ENCODE measurements around the gene CAMTA1.
"Not testable (repeated sequence)": the region's sequence is repeated elsewhere in the genome, so short reads cannot be mapped to it uniquely, and the experiment has no call there.

The CAMTA1 gene

GRCh38 chr1:7303554-7304317, 518.5 kb downstream of the CAMTA1 start:
- no peak for DNase-seq (ENCODE audit: low read depth)

- DNase-seq (ENCODE audit: low read depth): no peak
These were observed 527.9 kb downstream of the CAMTA1 start for GRCh38 chr1:7313081-7313546.

DNA sequence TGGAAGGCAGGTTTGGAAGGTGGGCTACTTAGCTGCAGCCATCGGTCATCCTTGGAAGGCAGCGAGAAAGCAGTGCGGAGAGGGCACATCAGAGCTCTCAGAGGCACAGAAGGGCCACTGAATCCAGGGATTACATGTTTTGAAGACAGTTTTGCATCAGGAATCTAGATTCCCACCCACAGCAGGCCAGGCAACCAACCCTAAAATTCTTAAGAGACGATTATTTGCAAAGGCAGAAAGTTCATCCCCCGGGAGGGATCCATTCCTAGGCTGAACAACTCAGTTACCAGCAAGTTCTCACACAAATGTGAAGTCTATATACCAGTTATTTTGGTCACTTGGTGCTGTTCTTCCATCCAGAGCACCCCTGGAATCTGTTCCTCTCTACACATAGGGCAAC, 528.6 kb downstream of the CAMTA1 start:
- DNase-seq (ENCODE audit: low read depth): no peak

DNA sequence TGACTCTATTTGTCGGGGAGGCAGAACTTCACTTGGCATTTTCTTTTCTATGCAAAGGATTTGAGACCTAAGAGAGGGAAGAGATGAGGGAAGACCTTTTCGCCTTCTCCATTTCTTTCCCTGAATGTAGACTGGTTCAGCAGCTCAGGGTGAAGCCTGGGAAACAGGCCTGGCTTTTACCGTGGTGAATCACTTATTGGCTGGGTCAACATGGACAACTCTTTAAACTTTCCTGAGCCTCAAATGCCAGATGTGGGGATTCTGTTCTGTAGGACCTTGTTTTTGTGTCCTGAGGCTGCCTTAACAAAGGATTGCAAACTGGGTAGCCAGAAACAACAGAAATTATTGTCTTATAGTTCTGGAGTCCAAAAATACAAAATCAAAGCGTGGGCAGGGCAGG, 530.1 kb downstream of the CAMTA1 start:
- no peak for DNase-seq (ENCODE audit: low read depth)

- no peak for DNase-seq (ENCODE audit: low read depth)
These were observed 530.7 kb downstream of the CAMTA1 start for GRCh38 chr1:7315946-7316345.

DNA sequence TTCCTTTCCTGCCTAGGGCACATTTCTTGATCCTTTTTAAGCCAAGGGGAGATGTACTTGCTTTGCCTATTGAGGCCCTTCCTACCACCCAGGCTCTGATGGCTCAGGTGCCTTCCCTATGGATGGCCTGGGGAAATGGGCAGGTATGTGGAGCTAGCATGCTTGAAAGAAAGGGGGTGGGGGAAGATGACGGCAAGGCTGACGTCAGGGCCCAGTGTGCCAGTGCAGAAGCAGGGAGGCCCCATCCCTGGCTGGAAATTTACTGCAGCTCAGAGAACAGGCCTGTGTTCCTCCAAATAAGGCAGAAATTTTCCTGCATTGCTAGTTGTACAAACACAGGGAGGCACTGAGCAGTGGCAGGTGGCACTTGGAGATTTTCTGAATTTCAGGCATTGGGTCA, 532.6 kb downstream of the CAMTA1 start:
- no peak for DNase-seq (ENCODE audit: low read depth)

DNA sequence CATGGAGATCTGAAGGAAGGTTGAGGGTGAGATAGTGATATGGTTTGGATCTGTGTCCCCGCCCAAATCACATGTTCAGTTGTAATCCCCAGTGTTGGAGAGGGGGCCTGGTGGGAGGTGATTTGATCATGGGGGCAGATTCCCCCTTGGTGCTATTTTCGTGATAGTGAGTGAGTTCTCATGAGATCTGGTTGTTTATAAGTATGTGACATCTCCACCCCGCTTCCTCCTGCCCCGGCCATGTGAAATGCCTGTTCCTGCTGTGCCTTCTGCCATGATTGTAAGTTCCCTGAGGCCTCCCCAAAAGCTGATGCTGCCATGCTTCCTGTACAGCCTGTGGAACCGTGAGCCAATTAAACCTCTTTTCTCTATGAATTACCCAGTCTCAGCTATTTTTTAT, 533.9 kb downstream of the CAMTA1 start:
- no peak for DNase-seq (ENCODE audit: low read depth)

GRCh38 chr1:7320661-7321060, 535.4 kb downstream of the CAMTA1 start:
- no peak for DNase-seq (ENCODE audit: low read depth)

DNA sequence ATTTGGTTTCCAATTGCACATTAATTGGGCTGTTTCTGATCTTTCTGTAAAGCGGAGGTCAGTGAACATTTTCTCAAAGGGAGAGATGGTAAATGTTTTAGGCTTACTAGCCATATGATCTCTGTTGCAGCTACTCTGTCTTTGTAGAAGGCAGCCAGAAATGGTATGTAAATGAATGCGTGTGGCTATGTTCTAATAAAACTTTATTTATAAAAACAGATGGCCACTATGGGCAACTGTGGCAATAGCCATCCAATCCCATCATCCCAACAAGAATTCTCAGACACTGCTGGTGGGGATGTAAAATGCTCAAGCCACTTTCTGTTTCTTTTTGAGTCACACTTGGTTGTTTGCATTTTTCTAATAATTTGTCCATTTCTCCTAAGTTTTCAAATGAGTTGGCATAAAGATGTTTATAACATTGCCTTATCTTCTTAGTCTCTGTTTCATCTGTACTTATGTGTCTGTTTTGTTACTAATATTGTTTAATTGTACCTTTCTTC, 537.1 kb downstream of the CAMTA1 start:
- DNase-seq (ENCODE audit: low read depth): no peak

DNA sequence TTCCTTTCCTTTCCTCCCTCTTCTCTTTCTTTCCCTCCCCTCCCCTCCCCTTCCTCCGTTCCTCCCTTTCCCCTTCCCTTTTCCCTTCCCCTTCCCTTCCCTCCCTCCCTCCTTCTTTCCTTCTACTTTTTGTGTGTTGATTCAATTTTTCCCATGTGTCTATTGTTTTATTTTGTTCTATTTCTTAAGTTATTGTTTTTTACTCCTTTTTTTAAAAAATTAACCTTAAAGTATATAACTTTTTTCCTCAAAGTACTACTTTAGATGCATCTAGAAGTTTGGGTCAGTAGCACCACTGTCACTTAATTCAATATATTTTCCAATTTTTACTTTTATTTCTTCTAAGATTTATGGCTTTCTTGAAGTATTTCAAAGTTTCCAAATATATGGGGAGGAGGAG, 537.7 kb downstream of the CAMTA1 start:
- DNase-seq (ENCODE audit: low read depth): no peak

DNA sequence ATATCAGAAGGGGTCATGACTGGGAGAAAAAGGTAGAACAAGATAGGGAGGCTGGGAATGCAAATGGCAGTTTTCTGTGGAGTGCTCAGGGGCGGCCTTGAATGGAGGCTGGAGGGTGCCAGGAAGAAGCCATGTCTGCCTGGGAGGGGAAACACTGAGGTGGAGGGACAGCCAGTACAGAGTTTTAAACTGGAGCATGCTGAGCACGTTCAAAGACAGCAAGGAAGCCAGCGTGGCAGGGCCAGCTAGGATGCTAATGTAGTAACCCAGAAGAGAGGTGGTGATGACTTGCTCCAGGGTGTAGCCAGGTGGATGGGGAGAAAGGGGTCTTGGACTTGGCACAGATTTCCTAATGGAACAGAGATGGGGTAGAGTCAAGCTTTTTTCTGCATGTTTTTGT, 540.0 kb downstream of the CAMTA1 start:
- no peak for DNase-seq (ENCODE audit: low read depth)

DNA sequence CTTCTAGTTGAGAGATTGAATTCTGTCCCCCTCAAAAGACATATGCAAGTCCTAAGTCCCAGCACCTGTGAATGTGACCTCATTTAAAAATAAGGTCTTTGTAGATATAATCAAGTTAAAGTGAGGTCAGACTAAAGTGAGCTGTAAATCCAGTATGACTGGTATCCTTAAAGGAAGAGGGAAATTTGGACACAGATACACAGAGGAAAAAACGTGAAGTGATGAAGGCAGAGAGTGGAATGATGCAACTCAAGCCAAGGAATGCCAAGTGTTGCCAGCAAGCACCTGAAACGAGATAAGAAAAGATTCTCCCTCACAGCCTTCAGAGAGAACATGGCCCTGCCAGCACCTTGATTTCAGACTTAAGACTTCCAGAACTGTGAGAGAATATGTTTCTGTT, 541.1 kb downstream of the CAMTA1 start:
- no peak for DNase-seq (ENCODE audit: low read depth)

GRCh38 chr1:7327849-7328248, 542.6 kb downstream of the CAMTA1 start:
- no peak for DNase-seq (ENCODE audit: low read depth)

GRCh38 chr1:7329868-7330615, 544.8 kb downstream of the CAMTA1 start:
- DNase-seq (ENCODE audit: low read depth): no peak

DNA sequence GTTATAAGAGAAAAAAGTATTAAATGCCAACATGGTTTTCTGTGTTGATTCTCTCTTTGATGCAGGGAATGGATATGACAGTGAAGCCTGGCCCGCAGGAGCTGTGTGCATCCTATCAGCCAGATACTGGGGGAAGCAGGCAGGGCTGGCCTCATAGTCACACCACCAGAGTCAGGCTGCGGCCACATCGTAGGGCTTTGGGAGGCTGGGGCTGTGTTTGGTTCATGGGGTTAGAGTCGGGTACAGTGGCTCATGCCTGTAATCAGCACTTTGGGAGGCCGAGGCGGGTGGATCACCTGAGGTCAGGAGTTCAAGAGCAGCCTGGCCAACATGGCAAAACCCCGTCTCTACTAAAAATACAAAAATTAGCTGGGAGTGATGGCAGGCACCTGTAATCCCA, 545.5 kb downstream of the CAMTA1 start:
- DNase-seq (ENCODE audit: low read depth): not testable (repeated sequence)

- DNase-seq (ENCODE audit: low read depth): no peak
These were observed 546.8 kb downstream of the CAMTA1 start for GRCh38 chr1:7331926-7332535.

DNA sequence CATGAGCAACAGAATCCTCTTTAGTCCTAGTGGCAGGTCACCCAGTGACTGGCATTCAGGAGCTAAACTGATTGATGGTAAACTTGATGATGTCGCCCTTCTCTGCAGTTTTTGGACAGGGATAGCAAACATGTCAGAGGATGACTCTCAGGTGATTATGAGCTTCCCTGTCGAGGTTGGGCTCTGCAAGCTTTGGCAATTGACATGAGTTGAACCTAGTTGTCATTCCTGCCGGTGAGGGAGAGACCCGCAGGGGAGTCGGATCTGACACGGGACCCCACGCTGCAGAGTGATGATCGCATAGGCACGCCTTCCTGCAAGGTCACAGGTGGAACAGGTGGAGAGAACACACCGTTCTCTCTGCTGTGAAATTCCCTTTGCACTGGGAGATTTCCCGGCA, 547.8 kb downstream of the CAMTA1 start:
- no peak for DNase-seq (ENCODE audit: low read depth)

GRCh38 chr1:7333620-7334019, 548.4 kb downstream of the CAMTA1 start:
- no peak for DNase-seq (ENCODE audit: low read depth)

GRCh38 chr1:7334475-7335035, 549.3 kb downstream of the CAMTA1 start:
- no peak for DNase-seq (ENCODE audit: low read depth)

DNA sequence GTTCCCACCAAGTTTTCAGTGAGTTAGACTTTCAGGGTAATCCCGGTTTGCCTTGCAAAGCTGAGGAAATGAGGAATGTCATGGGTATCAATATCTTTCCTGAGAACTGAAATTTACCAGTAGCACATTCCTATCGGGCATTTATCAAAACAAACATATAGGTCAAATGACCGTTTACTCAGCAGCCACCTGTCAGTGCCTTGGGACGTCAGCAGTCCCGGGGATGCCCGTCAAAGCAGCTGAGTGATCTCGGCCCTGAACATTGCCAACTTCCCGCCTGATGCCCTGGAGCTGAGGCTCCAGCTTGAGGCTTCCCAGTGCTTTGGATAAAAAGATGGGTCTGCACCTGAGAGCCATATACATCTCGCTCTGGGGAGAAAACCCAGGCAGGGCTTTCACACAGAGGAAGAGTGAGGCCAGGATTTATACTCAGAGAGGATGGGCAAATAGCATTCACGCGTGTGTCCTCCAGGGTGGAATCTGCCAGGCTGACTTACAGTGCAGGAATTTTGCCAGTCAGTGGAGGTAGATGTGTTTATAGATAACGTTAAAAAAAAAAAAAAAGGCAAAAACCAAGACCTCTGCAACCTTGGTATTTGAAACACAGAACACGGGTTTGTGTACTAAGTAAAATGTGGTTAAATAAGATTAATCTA, 550.1 kb downstream of the CAMTA1 start:
- DNase-seq (ENCODE audit: low read depth): no peak

DNA sequence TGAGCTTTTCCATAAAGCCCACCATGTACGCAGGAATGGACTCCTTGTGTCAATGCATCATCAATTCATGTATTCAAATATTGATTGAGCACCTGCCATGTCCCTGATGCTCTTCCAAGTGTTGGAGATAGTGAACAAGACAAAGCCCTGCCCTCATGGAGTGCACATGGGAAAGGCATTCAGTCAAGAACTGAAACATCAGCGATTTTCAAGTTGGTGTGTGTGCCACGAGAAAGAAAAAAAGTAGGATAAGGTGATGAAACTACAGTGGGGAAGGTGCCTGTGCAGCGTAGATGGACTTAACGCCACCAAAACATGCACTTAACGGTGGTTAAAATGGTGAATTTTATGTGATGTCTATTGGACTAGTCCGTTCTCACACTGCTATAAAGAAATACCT, 553.2 kb downstream of the CAMTA1 start:
- no peak for DNase-seq (ENCODE audit: low read depth)

- DNase-seq (ENCODE audit: low read depth): no peak
These were observed 553.8 kb downstream of the CAMTA1 start for GRCh38 chr1:7339014-7339413.
